GM04503 (cell line): Measurements from ENCODE around the gene RAVER1.

Source experiments
- DNase-seq: peaks from one replicate; pipeline ENCODE4 v3.0.0-alpha.2; 2012; ENCODE audit warnings: low read depth

RAVER1 gene

DNA sequence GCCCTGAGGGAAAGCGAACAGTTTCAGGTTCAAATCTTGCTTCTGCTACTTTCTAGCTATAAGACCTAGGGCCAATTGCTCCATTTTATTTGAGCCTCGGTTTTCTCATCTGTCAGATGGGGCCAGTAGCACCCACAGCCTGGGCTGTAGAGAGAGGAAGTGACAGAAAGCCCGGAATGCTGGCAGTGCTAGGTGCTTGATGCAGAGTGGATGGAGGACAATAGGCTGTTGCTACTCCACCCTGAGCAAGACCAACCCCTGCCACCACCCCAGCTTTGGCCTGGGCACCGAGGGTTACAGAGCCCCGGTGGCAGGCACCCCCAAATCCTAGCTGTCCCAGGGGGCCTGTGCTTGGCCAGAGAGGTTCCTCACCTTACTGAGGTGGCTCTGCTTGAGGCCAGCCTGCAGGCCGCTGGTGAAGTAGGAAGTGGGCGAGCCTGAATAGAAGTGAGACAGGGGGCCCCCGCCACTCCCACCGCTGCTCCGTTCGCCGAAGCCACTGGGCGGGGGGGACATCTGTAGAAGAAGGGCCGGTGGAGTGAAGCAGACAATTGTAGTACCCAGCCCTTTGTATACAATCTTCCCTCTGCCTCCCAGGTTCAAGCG lies 15.4 kb downstream of the RAVER1 start:
- DNase-seq, result no peak

- no peak for DNase-seq
Observed at GRCh38 chr19:10317045-10317856, 16.1 kb downstream of the RAVER1 start.

DNA sequence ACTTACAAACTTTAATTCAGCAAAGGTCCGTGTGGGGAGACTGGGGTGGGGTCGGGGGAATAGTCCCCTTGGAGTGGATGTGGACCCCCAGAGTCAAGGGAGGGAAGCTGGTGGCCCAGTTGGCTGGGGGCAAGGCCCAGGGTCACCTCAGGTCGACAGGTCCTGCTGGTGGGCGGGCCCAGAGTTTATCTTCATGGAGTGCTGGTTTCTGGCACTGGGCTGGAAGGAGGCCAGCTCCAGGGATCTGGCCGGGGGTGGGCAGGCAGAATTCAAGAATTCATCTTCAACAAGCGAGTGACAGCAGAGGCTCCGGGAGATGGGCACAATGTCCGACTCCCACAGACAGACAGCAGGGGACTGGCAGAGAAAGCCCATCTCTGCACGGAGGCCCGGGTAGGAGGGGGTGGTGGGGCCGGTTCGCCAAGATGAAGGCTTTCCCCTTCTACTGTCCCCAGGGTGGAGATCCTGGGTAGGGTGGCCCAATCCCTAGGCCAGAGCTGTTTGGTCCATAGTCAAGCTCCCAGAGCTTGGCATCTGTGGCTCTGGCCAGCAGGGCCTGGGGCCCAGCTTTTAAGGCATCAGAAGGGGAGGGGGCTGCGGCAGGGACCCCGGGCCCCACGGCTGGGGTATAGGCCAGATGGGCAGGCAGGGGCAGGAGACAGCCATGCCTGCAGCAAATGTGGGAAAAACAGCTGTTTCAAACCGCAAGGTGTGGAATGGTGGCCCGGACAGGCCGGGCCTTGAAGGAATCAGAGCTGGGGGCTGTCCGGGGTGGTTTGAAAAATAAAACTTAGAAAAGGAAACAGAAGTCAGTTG lies 16.9 kb downstream of the RAVER1 start:
- no peak for DNase-seq

- no peak for DNase-seq
Observed at GRCh38 chr19:10315335-10316214, 17.8 kb downstream of the RAVER1 start, which contains the start of gene FDX2. Gene FDX2 (minus strand): TSS chr19:10316015. CDS start chr19:10315996, 19 bp downstream.

- DNase-seq, result no peak
Observed at GRCh38 chr19:10309423-10309822, 23.9 kb downstream of the RAVER1 start, which contains the start of gene ZGLP1. Gene ZGLP1 (minus strand): TSS chr19:10309815.

- DNase-seq, result no peak
Observed at GRCh38 chr19:10306327-10306726, 27.0 kb downstream of the RAVER1 start.

DNA sequence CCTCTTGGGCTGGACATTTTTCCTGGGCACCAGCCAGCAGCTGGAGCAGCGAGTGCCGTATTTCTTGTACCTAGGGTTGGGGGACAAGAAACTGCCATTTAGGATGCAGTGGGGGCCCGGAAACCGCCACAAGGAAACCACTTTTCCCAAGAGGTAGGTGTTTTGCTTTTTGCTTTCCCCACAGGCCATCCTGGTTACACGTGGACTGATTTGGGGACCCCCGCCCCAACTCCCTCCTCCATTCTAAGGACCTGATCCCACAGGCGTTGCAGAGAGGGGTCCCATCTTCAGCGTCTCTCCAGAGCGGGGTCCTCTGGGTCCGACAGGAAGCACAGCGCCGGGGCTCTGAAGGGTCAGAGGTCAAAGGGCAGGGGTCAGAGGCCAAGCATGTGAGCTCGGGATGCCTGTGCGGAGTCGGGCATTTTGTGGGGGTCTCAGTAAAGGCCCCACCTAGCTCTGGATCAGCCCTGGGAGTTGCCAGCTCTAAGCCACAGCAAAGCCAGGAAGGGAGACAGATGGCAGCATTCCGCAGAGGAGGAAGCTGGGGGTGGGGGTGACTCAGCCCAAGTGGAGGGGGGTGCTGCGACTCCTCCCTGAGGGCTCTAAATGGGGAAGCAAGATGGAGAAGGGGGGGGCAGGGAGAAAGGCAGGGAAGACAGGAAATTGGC lies 28.1 kb downstream of the RAVER1 start:
- DNase-seq, result no peak

- no peak for DNase-seq
Observed at GRCh38 chr19:10299545-10300458, 33.5 kb downstream of the RAVER1 start.

GRCh38 chr19:10295847-10296591 lies 37.3 kb downstream of the RAVER1 start:
- DNase-seq, result no peak

DNA sequence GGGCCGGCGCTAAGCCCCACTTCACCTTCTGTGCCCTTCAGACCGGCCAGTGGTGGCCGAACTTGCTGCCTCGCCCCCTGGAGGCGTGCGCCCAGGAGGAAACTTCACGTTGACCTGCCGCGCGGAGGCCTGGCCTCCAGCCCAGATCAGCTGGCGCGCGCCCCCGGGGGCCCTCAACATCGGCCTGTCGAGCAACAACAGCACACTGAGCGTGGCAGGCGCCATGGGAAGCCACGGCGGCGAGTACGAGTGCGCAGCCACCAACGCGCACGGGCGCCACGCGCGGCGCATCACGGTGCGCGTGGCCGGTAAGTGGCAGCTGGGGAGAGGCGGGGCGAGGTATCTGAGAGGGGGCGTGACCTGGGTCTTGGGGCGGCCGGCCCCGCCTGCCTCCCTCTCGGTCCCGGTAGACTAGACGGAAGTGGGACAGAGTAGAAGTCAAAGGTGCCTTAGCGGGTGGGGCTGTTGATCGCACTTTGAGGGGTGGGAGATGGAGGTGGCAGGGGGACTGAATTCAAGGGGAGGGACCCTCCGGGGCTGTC lies 38.0 kb downstream of the RAVER1 start:
- no peak for DNase-seq

DNA sequence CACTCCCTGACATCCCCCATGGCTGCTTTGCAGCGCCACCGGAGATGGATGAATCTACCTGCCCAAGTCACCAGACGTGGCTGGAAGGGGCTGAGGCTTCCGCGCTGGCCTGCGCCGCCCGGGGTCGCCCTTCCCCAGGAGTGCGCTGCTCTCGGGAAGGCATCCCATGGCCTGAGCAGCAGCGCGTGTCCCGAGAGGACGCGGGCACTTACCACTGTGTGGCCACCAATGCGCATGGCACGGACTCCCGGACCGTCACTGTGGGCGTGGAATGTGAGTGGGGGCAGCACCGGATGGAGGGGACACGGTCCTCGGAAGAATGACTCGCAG lies 39.0 kb downstream of the RAVER1 start:
- DNase-seq, result no peak

- no peak for DNase-seq
Observed at GRCh38 chr19:10293637-10294367, 39.5 kb downstream of the RAVER1 start.

DNA sequence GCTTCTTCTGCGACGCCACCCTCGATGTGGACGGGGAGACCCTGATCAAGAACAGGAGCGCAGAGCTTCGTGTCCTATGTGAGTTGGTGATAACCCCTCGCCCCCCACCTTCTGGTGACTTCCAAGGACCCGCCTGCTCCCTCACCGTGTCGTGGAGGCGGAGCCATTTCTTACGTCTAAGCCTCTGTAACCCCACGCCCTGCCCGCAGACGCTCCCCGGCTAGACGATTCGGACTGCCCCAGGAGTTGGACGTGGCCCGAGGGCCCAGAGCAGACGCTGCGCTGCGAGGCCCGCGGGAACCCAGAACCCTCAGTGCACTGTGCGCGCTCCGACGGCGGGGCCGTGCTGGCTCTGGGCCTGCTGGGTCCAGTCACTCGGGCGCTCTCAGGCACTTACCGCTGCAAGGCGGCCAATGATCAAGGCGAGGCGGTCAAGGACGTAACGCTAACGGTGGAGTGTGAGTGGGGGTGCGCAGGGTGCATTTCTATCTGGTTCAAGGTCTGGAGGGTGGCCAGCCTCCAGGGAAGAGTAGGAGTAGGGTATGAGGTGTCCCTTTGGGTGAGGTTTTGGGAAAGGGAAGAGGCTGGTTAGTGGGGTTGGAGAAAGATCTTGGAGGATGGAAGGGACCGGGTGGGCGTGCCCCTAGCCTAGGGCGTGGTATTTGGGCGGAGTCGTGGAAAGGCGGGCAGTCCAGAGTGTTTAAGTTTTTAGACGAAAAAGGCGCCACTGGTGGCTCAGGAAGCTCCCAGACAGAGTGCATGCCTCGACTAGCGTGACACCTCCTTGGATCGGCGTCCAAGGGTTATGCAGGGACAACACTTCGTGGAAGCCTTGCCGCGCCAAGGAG lies 40.3 kb downstream of the RAVER1 start:
- DNase-seq, result no peak

GRCh38 chr19:10292206-10292788 lies 41.0 kb downstream of the RAVER1 start:
- DNase-seq, result no peak

GRCh38 chr19:10291554-10292205 lies 41.6 kb downstream of the RAVER1 start:
- no peak for DNase-seq

GRCh38 chr19:10290876-10291553 lies 42.3 kb downstream of the RAVER1 start:
- no peak for DNase-seq
